Activated CD8-positive, alpha-beta T cell treated with anti-CD3 and anti-CD28 coated beads, Interleukin-2, amount 10 ng/mL, durations not matched to agents 7 days and 5 days (primary cell): ENCODE results near the gene JADE1. TPM values are rescaled to one million over a fixed set of nuclear protein-coding genes. Genes with fewer than 3 reads are reported as not detected.

Experiments
- ATAC-seq: fragments of 150-1000 bp; cut with Tn5 transposase; one replicate; pipeline ENCODE4 v1.10.0; 2021; ENCODE audit warnings: moderate library complexity
- CTCF ChIA-PET: fragments of 350-600 bp; sonication (Branson Sonifier 250); formaldehyde crosslinking; loops from one replicate; lab custom pipeline; 2021; ENCODE audit warnings: antibody characterized with exemption; lab: Charles Lee
- POLR2A ChIA-PET: fragments of 350-600 bp; sonication (Branson Sonifier 250); formaldehyde crosslinking; loops from one replicate; lab custom pipeline; 2021; ENCODE audit warnings: antibody characterized with exemption; lab: Charles Lee
- DNase-seq: peaks from one replicate; pipeline ENCODE4 v3.0.0-alpha.2; 2020
- H3K27ac Mint-ChIP-seq: one replicate; pipeline ENCODE4 v1.8.0; 2021; ENCODE audit warnings: mild to moderate bottlenecking, mixed read lengths
- H3K27me3 Mint-ChIP-seq: one replicate; pipeline ENCODE4 v1.8.0; 2021; ENCODE audit warnings: low read depth, mixed read lengths
- H3K36me3 Mint-ChIP-seq: one replicate; pipeline ENCODE4 v1.8.0; 2021; ENCODE audit warnings: low read depth, mixed read lengths
- H3K4me1 Mint-ChIP-seq: one replicate; pipeline ENCODE4 v1.8.0; 2021; ENCODE audit warnings: low read depth, mixed read lengths
- H3K4me3 Mint-ChIP-seq: one replicate; pipeline ENCODE4 v1.8.0; 2021; ENCODE audit warnings: mild to moderate bottlenecking, mixed read lengths
- H3K9me3 Mint-ChIP-seq: one replicate; pipeline ENCODE4 v1.8.0; 2022; ENCODE audit warnings: mixed read lengths; ENCODE audit not compliant: insufficient read depth
- total RNA-seq, 2 experiments: library from RNA; stranded (reverse); gene quantifications; one replicate each; pipeline ENCODE4 v1.2.3, GENCODE V29; 2021

Gene JADE1
- total RNA-seq, 2 experiments from 2014 or later: 33.5 to 36.0 TPM

DNA sequence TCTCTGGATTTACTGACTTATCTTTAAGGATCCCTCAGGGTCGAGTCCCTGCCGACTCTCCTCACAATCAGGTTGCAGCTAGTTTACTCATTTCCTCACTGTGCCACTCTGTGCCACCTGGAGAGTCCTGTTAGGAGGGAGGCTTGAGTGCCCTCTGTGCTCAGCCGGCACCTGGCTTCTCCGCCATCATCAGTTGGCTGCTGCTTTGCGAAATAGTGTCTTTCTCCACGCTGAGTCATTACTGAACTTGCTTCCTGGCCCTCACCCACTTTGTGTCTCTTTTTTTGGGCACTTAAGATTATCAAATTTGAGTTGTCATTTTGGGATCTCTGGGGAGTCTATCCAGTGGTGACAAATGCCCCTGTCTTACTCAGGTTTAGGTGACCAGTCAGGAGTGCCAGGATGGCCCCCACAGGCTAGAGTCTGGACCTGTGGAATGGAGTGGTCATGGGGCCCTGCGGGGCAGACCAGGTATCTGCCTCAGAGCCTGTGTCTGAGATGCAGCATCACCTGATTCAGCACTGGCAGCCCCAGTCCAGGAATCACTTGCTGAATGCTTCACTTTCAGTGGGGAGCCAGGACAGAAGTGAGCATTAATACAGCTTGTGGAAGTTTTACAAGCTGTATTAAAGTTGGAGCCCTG, 37.7 kb downstream of the JADE1 start:
- Mint-ChIP-seq H3K36me3 (peaks cover 68% of the 10 kb centered on the region), H3K27ac (peak overlapping the region; percentile 37), H3K9me3 (no peaks in the 10 kb centered on the region), H3K27me3 (no peaks in the 10 kb centered on the region), H3K4me3 (no peak overlapping the region), H3K4me1 (peaks cover 8% of the 10 kb centered on the region)
- ATAC-seq (no peak), DNase-seq (no peak)
- ChIA-PET CTCF (no interaction called here), POLR2A (no interaction called here)

DNA sequence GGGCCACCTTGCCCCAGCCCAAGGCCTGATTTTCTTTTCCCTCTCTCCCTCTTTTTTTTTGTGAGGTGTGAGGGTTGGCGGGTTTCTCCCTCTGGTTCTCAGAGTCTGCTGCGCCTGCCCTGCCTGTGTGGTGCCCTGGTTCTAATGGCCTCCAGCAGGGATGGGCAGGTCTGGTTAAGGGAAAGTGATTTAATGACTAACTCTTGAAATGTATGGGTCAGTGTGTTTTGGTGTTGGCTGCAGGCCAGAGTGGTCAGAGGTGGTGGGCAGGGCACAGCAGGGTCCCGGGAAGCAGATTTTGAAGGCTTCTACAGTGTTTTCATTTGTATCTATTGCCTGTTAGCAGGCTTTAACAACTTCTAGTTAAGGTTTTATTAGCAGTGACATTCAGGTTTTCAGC, 39.0 kb downstream of the JADE1 start:
- Mint-ChIP-seq H3K4me1 (peaks cover 19% of the 10 kb centered on the region), H3K27me3 (no peaks in the 10 kb centered on the region), H3K27ac (no peak overlapping the region), H3K9me3 (no peaks in the 10 kb centered on the region), H3K4me3 (no peak overlapping the region), H3K36me3 (peaks cover 70% of the 10 kb centered on the region)
- CTCF ChIA-PET: interaction anchor here (1.0 kb wide), 1 partner anchor 14 kb away, joined by 3 read pairs; no protein-coding TSS in a partner anchor
- no peak for DNase-seq
- no peak for ATAC-seq
- POLR2A ChIA-PET: no interaction called here

DNA sequence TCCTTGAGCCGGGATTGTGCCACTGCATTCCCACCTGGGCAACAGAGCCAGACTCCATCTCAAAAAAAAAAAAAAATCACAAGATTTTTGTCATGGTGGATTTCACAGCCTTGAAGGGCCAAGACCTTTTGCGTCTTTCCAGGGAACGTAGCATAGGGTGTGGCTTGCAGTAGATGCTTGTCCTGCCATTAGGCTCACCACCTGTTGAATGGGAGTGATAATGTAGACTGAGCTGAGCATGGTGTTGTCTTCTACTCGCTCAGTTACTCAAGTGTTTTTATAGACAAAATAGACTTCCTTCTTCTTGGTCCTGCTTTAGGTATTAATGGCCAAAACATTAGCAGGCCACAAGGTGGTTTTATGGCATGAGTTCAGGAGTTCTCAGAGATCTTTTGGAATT, 40.8 kb downstream of the JADE1 start:
- no peak for ATAC-seq
- H3K27me3 Mint-ChIP-seq: no peaks in the 10 kb centered on the region

DNA sequence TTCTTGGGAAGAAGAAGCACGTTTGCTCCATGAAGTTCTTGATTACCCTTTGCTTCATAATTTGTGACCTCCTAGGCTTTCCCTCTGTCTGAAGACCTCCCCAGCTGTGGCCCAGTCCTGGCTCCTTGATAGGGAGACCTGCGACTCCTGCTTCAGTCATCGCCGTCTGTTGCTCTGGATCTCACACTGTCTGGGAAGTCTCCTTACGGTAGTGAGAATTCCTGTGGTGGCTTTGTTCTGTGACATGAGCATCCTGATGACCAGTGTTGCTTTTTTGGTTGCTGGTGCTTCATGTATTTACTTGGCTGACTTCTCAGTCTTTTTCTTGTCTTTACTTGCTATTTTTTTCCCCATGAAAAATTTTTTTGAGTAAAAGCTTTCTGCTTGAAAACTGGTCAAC, 44.2 kb downstream of the JADE1 start:
- no peak overlapping the region for H3K4me3 Mint-ChIP-seq
- CTCF ChIA-PET: interaction anchor here (1.0 to 2.6 kb wide), 6 partner anchors 9 to 240 kb away, joined by 3 to 18 read pairs (median 6); partner anchors contain the start of gene SCLT1

More for the DNA sequence above, 40.8 kb downstream of the JADE1 start:
- Mint-ChIP-seq H3K27ac (no peak overlapping the region), H3K4me3 (no peak overlapping the region), H3K9me3 (no peaks in the 10 kb centered on the region), H3K36me3 (peaks cover 71% of the 10 kb centered on the region), H3K4me1 (peaks cover 37% of the 10 kb centered on the region)
- DNase-seq: no peak
- ChIA-PET CTCF (no interaction called here), POLR2A (interaction anchor here (0.8 kb wide), 1 partner anchor 39 kb away, joined by 3 read pairs; no protein-coding TSS in a partner anchor)

DNA sequence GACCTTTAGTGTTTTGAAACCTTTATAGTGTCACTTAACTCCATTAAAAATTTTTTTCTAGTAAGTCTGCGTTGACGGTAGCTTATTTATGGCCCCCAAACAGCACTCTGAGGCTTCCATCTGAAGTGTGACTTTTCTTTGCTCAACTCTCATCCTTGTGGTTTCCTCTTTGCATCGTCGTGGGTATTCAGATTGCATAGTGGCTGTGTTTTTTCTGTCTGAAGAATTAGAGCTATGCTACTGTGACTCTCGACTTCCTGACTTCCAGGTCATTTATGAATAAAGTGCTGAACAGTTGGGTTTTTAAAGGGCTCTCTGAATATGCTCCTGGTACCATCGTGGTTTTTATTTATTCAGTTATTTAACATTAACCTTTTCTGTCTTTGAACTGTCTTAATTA, 44.9 kb downstream of the JADE1 start:
- peak; percentile 96 for ATAC-seq
- peak; percentile 57 for DNase-seq
- Mint-ChIP-seq H3K4me1 (peaks cover 54% of the 10 kb centered on the region), H3K36me3 (peaks cover 74% of the 10 kb centered on the region), H3K27me3 (no peaks in the 10 kb centered on the region), H3K4me3 (peak overlapping the region; percentile 47), H3K9me3 (no peaks in the 10 kb centered on the region), H3K27ac (peak overlapping the region; percentile 80)
- POLR2A ChIA-PET: interaction anchor here (1.2 to 2.9 kb wide), 5 partner anchors 36 to 239 kb away, joined by 3 to 29 read pairs (median 5); partner anchors contain the start of genes JADE1 and SCLT1
- CTCF ChIA-PET: interaction anchor here (0.9 to 2.6 kb wide), 8 partner anchors 9 to 239 kb away, joined by 3 to 18 read pairs (median 5); partner anchors contain the start of gene SCLT1

More for the DNA sequence above, 44.2 kb downstream of the JADE1 start:
- Mint-ChIP-seq H3K27ac (peak overlapping the region; percentile 80), H3K36me3 (peaks cover 71% of the 10 kb centered on the region), H3K4me1 (peaks cover 48% of the 10 kb centered on the region), H3K9me3 (no peaks in the 10 kb centered on the region), H3K27me3 (no peaks in the 10 kb centered on the region)
- ATAC-seq: no peak
- no peak for DNase-seq
- POLR2A ChIA-PET: interaction anchor here (1.1 to 2.9 kb wide), 7 partner anchors 9 to 239 kb away, joined by 3 to 29 read pairs (median 5); partner anchors contain the start of genes JADE1 and SCLT1

DNA sequence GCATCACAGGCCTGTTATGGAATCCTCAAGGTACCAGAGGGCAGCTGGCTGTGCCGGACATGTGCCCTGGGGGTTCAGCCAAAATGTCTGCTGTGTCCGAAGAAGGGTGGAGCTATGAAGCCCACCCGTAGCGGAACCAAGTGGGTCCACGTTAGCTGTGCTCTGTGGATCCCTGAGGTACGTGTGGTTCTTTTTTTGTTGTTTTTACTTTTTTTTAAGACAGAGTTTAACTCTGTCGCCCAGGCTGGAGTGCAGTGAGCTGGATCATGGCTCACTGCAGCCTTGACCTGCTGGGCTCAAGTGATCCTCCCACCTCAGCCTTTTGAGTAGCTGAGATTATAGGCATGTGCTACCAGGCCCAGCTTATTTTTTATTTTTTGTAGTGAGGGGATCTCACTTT, 46.1 kb downstream of the JADE1 start:
- Mint-ChIP-seq H3K9me3 (no peaks in the 10 kb centered on the region), H3K27me3 (no peaks in the 10 kb centered on the region), H3K4me3 (no peak overlapping the region), H3K4me1 (peaks cover 65% of the 10 kb centered on the region), H3K36me3 (peaks cover 76% of the 10 kb centered on the region), H3K27ac (no peak overlapping the region)
- ChIA-PET CTCF (interaction anchor here (1.0 to 2.6 kb wide), 3 partner anchors 7 to 46 kb away, joined by 4 to 18 read pairs (median 5); partner anchors contain the start of gene JADE1), POLR2A (interaction anchor here (1.6 to 2.9 kb wide), 3 partner anchors 41 to 237 kb away, joined by 5 to 29 read pairs (median 9); partner anchors contain the start of gene SCLT1)
- DNase-seq (peak; percentile 14), ATAC-seq (no peak)

DNA sequence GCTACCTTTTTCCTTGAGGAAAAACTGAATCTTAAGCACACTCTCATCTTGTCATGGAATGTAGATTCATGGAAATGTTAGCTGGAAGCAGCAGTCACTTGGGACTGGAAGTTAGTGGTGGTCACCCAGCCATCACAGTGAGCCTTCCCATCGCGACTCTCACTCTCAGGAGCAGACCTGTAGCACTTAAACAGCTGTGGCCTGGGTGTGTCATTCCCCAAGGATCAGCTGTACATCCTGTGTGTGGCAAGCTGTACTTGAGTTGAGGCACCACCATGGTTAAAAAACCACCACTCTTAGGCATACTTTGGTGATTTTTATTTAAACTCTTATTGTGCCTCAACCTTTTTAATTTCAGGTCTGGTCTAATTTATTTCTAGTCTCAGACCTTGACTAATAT, 46.7 kb downstream of the JADE1 start:
- no peak overlapping the region for H3K27ac Mint-ChIP-seq
- DNase-seq: peak; percentile 14
- POLR2A ChIA-PET: interaction anchor here (2.9 kb wide), 1 partner anchor 44 kb away, joined by 29 read pairs; no protein-coding TSS in a partner anchor
- H3K27me3 Mint-ChIP-seq: no peaks in the 10 kb centered on the region
- no peak overlapping the region for H3K4me3 Mint-ChIP-seq
- H3K4me1 Mint-ChIP-seq: peaks cover 71% of the 10 kb centered on the region
- ATAC-seq: no peak
- H3K36me3 Mint-ChIP-seq: peaks cover 77% of the 10 kb centered on the region
- CTCF ChIA-PET: interaction anchor here (1.3 to 2.6 kb wide), 3 partner anchors 7 to 44 kb away, joined by 4 to 18 read pairs (median 6); no protein-coding TSS in a partner anchor
- no peaks in the 10 kb centered on the region for H3K9me3 Mint-ChIP-seq

DNA sequence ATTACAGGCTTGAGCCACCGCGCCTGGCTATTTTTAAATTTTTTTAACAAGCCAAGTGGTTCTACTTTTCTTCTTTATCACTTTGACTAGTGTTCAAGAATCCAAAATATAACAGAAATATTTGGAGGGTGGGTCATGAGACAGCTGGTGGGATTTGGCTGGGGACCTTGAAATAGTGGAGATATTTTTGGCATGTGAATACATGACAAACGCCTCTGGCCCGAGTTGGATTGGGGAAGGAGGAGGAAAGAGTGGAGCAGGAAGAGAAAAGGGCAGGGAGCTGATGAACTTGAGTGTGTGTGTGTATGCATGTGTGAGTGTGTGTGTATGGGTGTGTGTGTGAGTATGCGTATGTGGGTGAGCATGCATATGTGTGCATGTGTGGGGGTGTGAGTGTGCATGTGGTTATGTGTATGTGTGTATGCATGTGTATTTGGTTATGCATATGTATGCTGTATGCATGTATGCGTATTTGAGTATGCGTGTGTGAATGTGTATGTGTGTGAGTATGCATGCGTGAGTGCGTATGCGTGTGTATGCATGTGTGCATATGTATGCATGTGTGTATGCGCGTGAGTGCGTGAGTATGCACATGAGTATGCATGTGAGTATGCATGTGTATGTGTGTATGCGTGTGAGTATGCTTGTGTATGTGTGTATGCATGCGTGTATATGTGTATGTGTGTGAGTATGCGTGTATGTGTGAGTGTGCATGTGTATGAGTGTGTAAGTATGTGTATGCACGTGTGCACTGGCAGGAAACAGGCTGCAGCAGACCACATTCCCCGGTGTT, 49.6 kb downstream of the JADE1 start:
- Mint-ChIP-seq H3K27me3 (no peaks in the 10 kb centered on the region), H3K4me1 (peaks cover 76% of the 10 kb centered on the region), H3K27ac (peak overlapping the region; percentile 35), H3K9me3 (no peaks in the 10 kb centered on the region), H3K4me3 (no peak overlapping the region), H3K36me3 (peaks cover 83% of the 10 kb centered on the region)
- CTCF ChIA-PET: no interaction called here
- ATAC-seq (no peak), DNase-seq (no peak)
- POLR2A ChIA-PET: no interaction called here

DNA sequence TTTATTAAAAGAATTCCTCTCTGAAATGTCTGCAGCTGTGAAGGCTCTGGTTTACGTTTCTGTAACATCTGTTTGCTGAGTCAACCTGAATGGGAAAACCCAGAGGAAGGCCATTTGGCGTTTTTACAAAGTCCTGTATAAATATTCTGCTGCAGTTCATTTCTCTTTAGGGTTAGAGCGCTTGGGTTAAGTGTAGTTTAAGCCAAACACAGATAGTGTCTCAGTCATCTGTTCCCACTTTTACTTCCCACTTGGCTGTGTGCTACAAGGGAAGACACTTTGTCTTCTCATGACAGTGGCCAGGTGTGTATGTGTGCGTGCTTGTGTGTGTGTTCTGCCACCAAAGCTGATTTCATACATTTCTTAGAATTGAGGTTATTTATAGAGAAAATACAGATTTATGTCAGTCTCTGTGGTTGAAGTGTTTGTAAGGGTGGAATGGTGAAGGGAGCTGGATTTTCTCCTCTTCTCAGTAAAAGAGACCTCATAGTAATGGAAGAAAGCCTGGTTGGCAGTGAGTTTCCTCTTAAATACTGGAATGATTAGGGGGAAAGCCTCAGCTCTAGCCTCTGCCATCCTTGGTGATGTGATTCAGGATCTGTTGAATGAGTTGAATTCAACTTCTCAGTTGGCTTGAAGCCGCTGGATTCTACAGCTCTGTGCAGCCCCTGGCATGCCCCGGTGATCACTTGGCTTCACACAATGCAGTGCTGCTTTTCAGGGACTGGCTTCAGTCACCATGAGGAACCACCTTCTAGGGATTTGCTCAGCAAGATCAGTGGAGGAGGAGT, 50.6 kb downstream of the JADE1 start:
- H3K4me3 Mint-ChIP-seq: no peak overlapping the region
- ATAC-seq (no peak), DNase-seq (no peak)
- peaks cover 83% of the 10 kb centered on the region for H3K36me3 Mint-ChIP-seq
- ChIA-PET POLR2A (interaction anchor here (1.6 kb wide), 1 partner anchor 48 kb away, joined by 5 read pairs; no protein-coding TSS in a partner anchor), CTCF (no interaction called here)
- H3K4me1 Mint-ChIP-seq: peaks cover 66% of the 10 kb centered on the region
- no peak overlapping the region for H3K27ac Mint-ChIP-seq
- no peaks in the 10 kb centered on the region for H3K9me3 Mint-ChIP-seq
- no peaks in the 10 kb centered on the region for H3K27me3 Mint-ChIP-seq

DNA sequence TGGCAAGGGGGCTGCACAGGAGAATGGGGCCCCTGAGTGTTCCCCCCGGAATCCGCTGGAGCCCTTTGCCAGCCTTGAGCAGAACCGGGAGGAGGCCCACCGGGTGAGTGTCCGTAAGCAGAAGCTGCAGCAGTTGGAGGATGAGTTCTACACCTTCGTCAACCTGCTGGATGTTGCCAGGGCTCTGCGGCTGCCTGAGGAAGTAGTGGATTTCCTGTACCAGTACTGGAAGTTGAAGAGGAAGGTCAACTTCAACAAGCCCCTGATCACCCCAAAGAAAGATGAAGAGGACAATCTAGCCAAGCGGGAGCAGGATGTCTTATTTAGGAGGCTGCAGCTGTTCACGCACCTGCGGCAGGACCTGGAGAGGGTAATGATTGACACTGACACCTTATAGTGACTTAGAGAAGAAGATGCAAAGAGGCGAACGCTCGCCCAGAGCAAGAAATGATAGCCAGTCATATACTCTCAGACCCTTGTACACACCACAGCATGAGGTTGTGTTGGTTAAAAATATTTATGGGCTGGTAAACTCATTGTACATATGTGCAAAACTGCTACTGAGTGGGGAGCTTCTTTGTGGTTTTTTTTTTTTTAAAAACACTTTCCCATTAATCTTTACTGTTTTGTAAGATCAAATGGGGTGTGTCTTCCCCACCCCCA, 52.5 kb downstream of the JADE1 start:
- DNase-seq: peak; percentile 30
- H3K27me3 Mint-ChIP-seq: no peaks in the 10 kb centered on the region
- CTCF ChIA-PET: interaction anchor here (1.1 to 2.3 kb wide), 8 partner anchors 7 to 670 kb away, joined by 3 to 18 read pairs (median 4); no protein-coding TSS in a partner anchor
- peak overlapping the region; percentile 15 for H3K4me3 Mint-ChIP-seq
- POLR2A ChIA-PET: interaction anchor here (0.9 to 1.8 kb wide), 2 partner anchors 9 to 50 kb away, joined by 3 to 12 read pairs; no protein-coding TSS in a partner anchor
- H3K36me3 Mint-ChIP-seq: peaks cover 82% of the 10 kb centered on the region
- peak overlapping the region; percentile 82 for H3K27ac Mint-ChIP-seq
- no peaks in the 10 kb centered on the region for H3K9me3 Mint-ChIP-seq
- H3K4me1 Mint-ChIP-seq: peaks cover 49% of the 10 kb centered on the region
- ATAC-seq: peak; percentile 37
